ENCODE measurements around the gene DBR1. TPM values are rescaled to one million over a fixed set of nuclear protein-coding genes. Genes with fewer than 3 reads are reported as not detected.

DBR1 gene
- total and polyA plus RNA-seq, 4 donors = 3.2 to 11.0 (median 5.6) TPM

GRCh38 chr3:138220788-138221187 lies 46.1 kb upstream of the DBR1 start:
- H3K9ac ChIP-seq (ENCODE audit: low read depth in 1 of 2, low read length in 2 of 2) = no peak overlapping the region
- no peak overlapping the region for H3K27ac ChIP-seq (ENCODE audit: low read depth in 1 of 2, low read length in 2 of 2)
- no peak for DNase-seq (ENCODE audit: low spot score)
- TF ChIP-seq RAD21 (IDR thresholded peaks at IDR 0.05) = no peak
- TF ChIP-seq CTCF (IDR thresholded peaks at IDR 0.05; ENCODE audit: low read depth, low read length, missing input control) = no peak
- TF ChIP-seq YY1 (IDR thresholded peaks at IDR 0.05) = no peak
- TF ChIP-seq ATF3 (IDR thresholded peaks at IDR 0.05) = no peak
- no peak for TF ChIP-seq JUND (IDR thresholded peaks at IDR 0.05)
- TF ChIP-seq EGR1 (IDR thresholded peaks at IDR 0.05; ENCODE audit: low read depth in 2 of 2) = no peak
- no peak for TF ChIP-seq ZBTB33 (IDR thresholded peaks at IDR 0.05)
- no peak for TF ChIP-seq RXRA (IDR thresholded peaks at IDR 0.05)
- no peak for TF ChIP-seq HNF4G (IDR thresholded peaks at IDR 0.05)
- TF ChIP-seq HNF4A (conservative IDR thresholded peaks at IDR 0.05) = no peak
- no peak for TF ChIP-seq SP1 (IDR thresholded peaks at IDR 0.05)
- TF ChIP-seq FOXA2 (IDR thresholded peaks at IDR 0.05) = no peak
- TF ChIP-seq MAX (IDR thresholded peaks at IDR 0.05) = no peak
- TF ChIP-seq GABPA (IDR thresholded peaks at IDR 0.05 in 1 of 2, conservative IDR thresholded peaks at IDR 0.05 in 1 of 2) = no peak
- no peak for TF ChIP-seq TAF1 (conservative IDR thresholded peaks at IDR 0.05)
- TF ChIP-seq FOXA1 (IDR thresholded peaks at IDR 0.05) = no peak
- TF ChIP-seq REST (IDR thresholded peaks at IDR 0.05) = no peak
- no peak for TF ChIP-seq NR2F2 (IDR thresholded peaks at IDR 0.05)
- no peak overlapping the region for H3K4me3 ChIP-seq (ENCODE audit: low read depth in 1 of 3, low read length in 3 of 3)
- peaks cover 12 to 22% (median 19%) of the 10 kb centered on the region in 4 donors for H3K36me3 ChIP-seq (ENCODE audit: control insufficient read depth in 4 of 4, insufficient read depth in 3 of 4, low read depth in 1 of 4, low read length in 3 of 4)
- 96% methylated on average over 4 of the region's 4 CpGs for WGBS
- H3K27me3 ChIP-seq (ENCODE audit: control insufficient read depth in 4 of 4, insufficient read depth in 4 of 4, low read length in 3 of 4) = no peaks in the 10 kb centered on the region
- peaks cover 0 to 5% (median 1%) of the 10 kb centered on the region in 4 donors for H3K4me1 ChIP-seq (ENCODE audit: control insufficient read depth in 4 of 4, insufficient read depth in 4 of 4, low read length in 3 of 4)
- no peaks in the 10 kb centered on the region for H3K9me3 ChIP-seq (ENCODE audit: control insufficient read depth in 4 of 4, low read length in 3 of 4)

Data from liver (tissue), 9 donors.